GM13976 (cell line): Measurements from ENCODE around the gene TCTN2.
A peak's percentile ranks its signal among the peaks of the same experiment; 100 is the strongest.

Source experiments
- DNase-seq: peaks from one replicate; pipeline ENCODE4 v3.0.0; 2012; ENCODE audit warnings: low spot score
- in situ Hi-C: fragments of 300-500 bp; cut with MboI; formaldehyde crosslinking; loops from one replicate; pipeline ENCODE4 v1.12.0; 2022; ENCODE audit warnings: low sequenced_read_pairs, mixed read lengths, inconsistent platforms; ENCODE audit not compliant: unreplicated experiment
- TF ChIP-seq, protein P1 (sequence below): IDR thresholded peaks from 2 replicates; pipeline ENCODE4 v1.5.1; 2012; ENCODE audit warnings: borderline replicate concordance, mild to moderate bottlenecking; ENCODE audit not compliant: insufficient read depth; ENCODE audit errors: extremely low read depth, missing control alignments, control extremely low read depth

TCTN2 gene

DNA sequence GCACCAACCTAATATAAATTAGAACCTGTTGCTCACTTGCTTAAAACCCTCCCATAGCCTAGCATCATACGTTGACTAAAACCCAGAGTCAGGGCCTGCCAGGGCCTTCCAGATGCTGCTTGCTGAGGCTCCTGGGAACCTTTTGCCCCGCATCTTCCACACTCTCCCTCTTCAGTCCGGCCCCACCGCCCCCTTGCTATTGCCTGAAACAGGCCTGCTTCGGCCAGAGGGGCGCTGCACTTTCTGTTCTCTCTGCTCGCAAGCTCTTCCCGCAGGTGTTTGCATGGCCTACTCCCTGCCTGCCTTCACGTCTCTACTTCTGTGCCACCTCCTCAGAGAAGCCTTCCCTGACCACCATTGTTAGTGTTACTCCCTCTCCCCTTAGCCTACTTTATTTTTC is 13.7 kb upstream of the TCTN2 start:
- DNase-seq = no peak
- TF ChIP-seq, protein P1, sequence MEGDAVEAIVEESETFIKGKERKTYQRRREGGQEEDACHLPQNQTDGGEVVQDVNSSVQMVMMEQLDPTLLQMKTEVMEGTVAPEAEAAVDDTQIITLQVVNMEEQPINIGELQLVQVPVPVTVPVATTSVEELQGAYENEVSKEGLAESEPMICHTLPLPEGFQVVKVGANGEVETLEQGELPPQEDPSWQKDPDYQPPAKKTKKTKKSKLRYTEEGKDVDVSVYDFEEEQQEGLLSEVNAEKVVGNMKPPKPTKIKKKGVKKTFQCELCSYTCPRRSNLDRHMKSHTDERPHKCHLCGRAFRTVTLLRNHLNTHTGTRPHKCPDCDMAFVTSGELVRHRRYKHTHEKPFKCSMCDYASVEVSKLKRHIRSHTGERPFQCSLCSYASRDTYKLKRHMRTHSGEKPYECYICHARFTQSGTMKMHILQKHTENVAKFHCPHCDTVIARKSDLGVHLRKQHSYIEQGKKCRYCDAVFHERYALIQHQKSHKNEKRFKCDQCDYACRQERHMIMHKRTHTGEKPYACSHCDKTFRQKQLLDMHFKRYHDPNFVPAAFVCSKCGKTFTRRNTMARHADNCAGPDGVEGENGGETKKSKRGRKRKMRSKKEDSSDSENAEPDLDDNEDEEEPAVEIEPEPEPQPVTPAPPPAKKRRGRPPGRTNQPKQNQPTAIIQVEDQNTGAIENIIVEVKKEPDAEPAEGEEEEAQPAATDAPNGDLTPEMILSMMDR = no peak
- in situ Hi-C loops = no loop called here

- TF ChIP-seq, protein P1 = no peak
- in situ Hi-C loops = no loop called here
- DNase-seq = peak; percentile 32
Measured at GRCh38 chr12:123659996-123660727, 10.8 kb upstream of the TCTN2 start.

GRCh38 chr12:123667771-123668170 is 3.1 kb upstream of the TCTN2 start:
- in situ Hi-C loops = no loop called here
- DNase-seq = no peak

DNA sequence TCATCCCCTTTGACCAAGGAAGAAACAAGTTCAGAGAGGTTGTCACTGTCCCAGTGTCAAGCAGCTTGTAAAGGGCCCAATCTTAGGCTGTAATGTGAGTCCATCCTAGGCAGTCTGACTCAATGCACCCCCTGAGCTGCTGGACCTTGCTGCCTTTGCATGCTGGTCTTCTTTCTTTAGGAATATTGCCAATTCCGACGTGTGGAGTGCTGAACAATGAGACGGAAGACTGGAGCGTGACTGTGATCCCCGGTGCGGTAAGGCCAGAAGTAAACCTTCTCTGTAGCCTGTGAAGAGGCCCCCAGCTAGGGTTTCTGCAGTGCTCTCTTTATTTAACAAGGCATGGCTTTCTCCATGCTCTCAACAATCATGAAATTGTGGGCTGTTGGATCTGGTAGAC is 963 bp downstream of the TCTN2 start:
- TF ChIP-seq, protein P1 = no peak
- no peak for DNase-seq
- in situ Hi-C loops = no loop called here

More at GRCh38 chr12:123667771-123668170, 3.1 kb upstream of the TCTN2 start:
- TF ChIP-seq, protein P1 = no peak

DNA sequence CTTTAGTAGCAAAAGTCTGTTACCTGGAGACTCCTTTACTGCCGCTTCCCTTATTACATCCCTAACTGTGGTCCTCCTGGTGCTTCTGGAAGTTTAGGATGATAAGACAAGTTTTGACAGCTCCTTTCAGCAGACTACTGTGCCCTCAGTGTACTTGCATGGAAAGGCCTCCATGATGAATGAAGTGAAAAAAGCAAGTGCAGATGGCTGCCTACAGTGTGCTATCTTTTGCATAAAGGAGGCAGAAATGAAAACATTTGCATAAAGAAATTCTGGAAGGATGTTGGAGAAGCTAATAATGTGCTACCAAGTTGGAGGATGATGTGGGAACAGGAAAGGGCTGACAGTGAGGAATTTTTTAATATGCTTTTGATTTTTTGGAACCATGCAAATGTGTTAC is 4.5 kb downstream of the TCTN2 start:
- in situ Hi-C loops = no loop called here
- DNase-seq = no peak

GRCh38 chr12:123676616-123677320 is 5.9 kb downstream of the TCTN2 start:
- TF ChIP-seq, protein P1 = no peak
- in situ Hi-C loops = no loop called here
- DNase-seq = no peak

More for the DNA sequence above, 4.5 kb downstream of the TCTN2 start:
- TF ChIP-seq, protein P1 = no peak
